HEK293 (cell line): ENCODE measurements around the gene DLL4.

Experiments
- CTCF ChIA-PET: fragments of 350-600 bp; formaldehyde crosslinking; extraction: SDS; loops from one replicate; lab custom pipeline; 2021; ENCODE audit warnings: antibody characterized with exemption; lab: Yijun Ruan, JAX
- POLR2A ChIA-PET: fragments of 300-600 bp; formaldehyde crosslinking; extraction: SDS; loops from one replicate; lab custom pipeline; 2020; ENCODE audit warnings: antibody characterized with exemption, inconsistent platforms; lab: Yijun Ruan, JAX
- H3K27ac ChIP-seq: fragments of 200-500 bp; sonication (Bioruptor generic); 2 replicates; pipeline ENCODE4 v1.5.1; 2014; ENCODE audit warnings: low read depth, low read length, control low read depth, inconsistent platforms; ENCODE audit errors: extremely low read depth
- H3K36me3 ChIP-seq, 2 experiments: fragments of 200-500 bp in 1 of 2; sonication (Bioruptor generic) in 1 of 2; 1 replicate in 1 of 2; 2 replicates in 1 of 2; pipeline ENCODE4 v1.5.1; 2014 to 2017; ENCODE audit warnings: inconsistent platforms in 2 of 2, low read length in 2 of 2; ENCODE audit not compliant: control insufficient read depth in 2 of 2, insufficient read depth in 1 of 2
- H3K4me1 ChIP-seq: fragments of 200-500 bp; sonication (Bioruptor generic); 2 replicates; pipeline ENCODE4 v1.5.1; 2014; ENCODE audit warnings: mild to moderate bottlenecking, low read length, inconsistent platforms; ENCODE audit not compliant: control insufficient read depth, insufficient read depth
- H3K4me3 ChIP-seq: 2 replicates; pipeline ENCODE4 v1.5.1; 2011; ENCODE audit warnings: low read depth, mild to moderate bottlenecking, control low read depth, low read length, moderate library complexity
- H3K9me3 ChIP-seq: fragments of 200-500 bp; sonication (Bioruptor generic); 2 replicates; pipeline ENCODE4 v1.5.1; 2014; ENCODE audit warnings: low read depth, low read length, inconsistent platforms; ENCODE audit not compliant: control insufficient read depth, insufficient read depth
- BCL11A ChIP-seq: fragments of 450-650 bp; formaldehyde crosslinking; IDR thresholded peaks from 2 replicates; pipeline ENCODE4 v1.5.1; 2016; ENCODE audit warnings: low read depth, missing biosample characterization, missing genetic modification characterization
- EGR2 ChIP-seq: fragments of 450-650 bp; formaldehyde crosslinking; IDR thresholded peaks from 2 replicates; pipeline ENCODE4 v1.5.1; 2016; ENCODE audit warnings: low read depth, missing biosample characterization, missing genetic modification characterization
- GLIS1 ChIP-seq: fragments of 450-650 bp; formaldehyde crosslinking; IDR thresholded peaks from 2 replicates; pipeline ENCODE4 v1.5.1; 2016; ENCODE audit warnings: missing biosample characterization, missing genetic modification characterization
- SCRT1 ChIP-seq: fragments of 450-650 bp; formaldehyde crosslinking; IDR thresholded peaks from 2 replicates; pipeline ENCODE4 v1.5.1; 2016; ENCODE audit warnings: missing biosample characterization, missing genetic modification characterization, borderline replicate concordance
- ZBTB17 ChIP-seq: fragments of 450-650 bp; formaldehyde crosslinking; IDR thresholded peaks from 2 replicates; pipeline ENCODE4 v1.5.1; 2016; ENCODE audit warnings: missing biosample characterization, missing genetic modification characterization
- ZBTB20 ChIP-seq: fragments of 450-650 bp; formaldehyde crosslinking; IDR thresholded peaks from 2 replicates; pipeline ENCODE4 v1.5.1; 2016; ENCODE audit warnings: missing biosample characterization, missing genetic modification characterization
- ZBTB8A ChIP-seq: fragments of 450-650 bp; formaldehyde crosslinking; IDR thresholded peaks from 2 replicates; pipeline ENCODE4 v1.5.1; 2016; ENCODE audit warnings: missing biosample characterization, missing genetic modification characterization
- ZIC2 ChIP-seq: fragments of 450-650 bp; formaldehyde crosslinking; IDR thresholded peaks from 2 replicates; pipeline ENCODE4 v1.5.1; 2016; ENCODE audit warnings: missing biosample characterization, missing genetic modification characterization
- ZNF138 ChIP-seq: fragments of 450-650 bp; formaldehyde crosslinking; IDR thresholded peaks from 2 replicates; pipeline ENCODE4 v1.5.1; 2016; ENCODE audit warnings: missing biosample characterization, missing genetic modification characterization, borderline replicate concordance
- ZNF155 ChIP-seq: fragments of 450-650 bp; formaldehyde crosslinking; IDR thresholded peaks from 2 replicates; pipeline ENCODE4 v1.5.1; 2016; ENCODE audit warnings: missing biosample characterization, missing genetic modification characterization
- ZNF2 ChIP-seq: fragments of 450-650 bp; formaldehyde crosslinking; IDR thresholded peaks from 2 replicates; pipeline ENCODE4 v1.5.1; 2016; ENCODE audit warnings: missing biosample characterization, missing genetic modification characterization
- ZNF239 ChIP-seq: fragments of 450-650 bp; formaldehyde crosslinking; IDR thresholded peaks from 2 replicates; pipeline ENCODE4 v1.5.1; 2016; ENCODE audit warnings: missing biosample characterization, missing genetic modification characterization
- ZNF366 ChIP-seq: fragments of 450-650 bp; formaldehyde crosslinking; conservative IDR thresholded peaks from 2 replicates; pipeline ENCODE4 v1.5.1; 2016; ENCODE audit warnings: missing biosample characterization, missing genetic modification characterization
- ZNF391 ChIP-seq: fragments of 450-650 bp; formaldehyde crosslinking; IDR thresholded peaks from 2 replicates; pipeline ENCODE4 v1.5.1; 2016; ENCODE audit warnings: low read depth, missing biosample characterization, missing genetic modification characterization, borderline replicate concordance
- ZNF707 ChIP-seq: fragments of 450-650 bp; formaldehyde crosslinking; IDR thresholded peaks from 2 replicates; pipeline ENCODE4 v1.5.1; 2016; ENCODE audit warnings: missing biosample characterization, missing genetic modification characterization
- ZNF747 ChIP-seq: fragments of 450-650 bp; formaldehyde crosslinking; IDR thresholded peaks from 2 replicates; pipeline ENCODE4 v1.5.1; 2016; ENCODE audit warnings: missing biosample characterization, missing genetic modification characterization
- ZNF843 ChIP-seq: fragments of 450-650 bp; formaldehyde crosslinking; IDR thresholded peaks from 2 replicates; pipeline ENCODE4 v1.5.1; 2016; ENCODE audit warnings: missing biosample characterization, missing genetic modification characterization
- TF ChIP-seq, protein P1 (sequence below): fragments of 450-650 bp; formaldehyde crosslinking; IDR thresholded peaks from 2 replicates; pipeline ENCODE4 v1.5.1; 2016; ENCODE audit warnings: missing biosample characterization, missing genetic modification characterization
- TF ChIP-seq, protein P2 (sequence below): fragments of 450-650 bp; formaldehyde crosslinking; IDR thresholded peaks from 2 replicates; pipeline ENCODE4 v1.5.1; 2017; ENCODE audit warnings: missing biosample characterization, missing genetic modification characterization
- TF ChIP-seq, protein P3 (sequence below): fragments of 450-650 bp; formaldehyde crosslinking; IDR thresholded peaks from 2 replicates; pipeline ENCODE4 v1.5.1; 2016; ENCODE audit warnings: missing biosample characterization, missing genetic modification characterization, low read depth

Gene DLL4

DNA sequence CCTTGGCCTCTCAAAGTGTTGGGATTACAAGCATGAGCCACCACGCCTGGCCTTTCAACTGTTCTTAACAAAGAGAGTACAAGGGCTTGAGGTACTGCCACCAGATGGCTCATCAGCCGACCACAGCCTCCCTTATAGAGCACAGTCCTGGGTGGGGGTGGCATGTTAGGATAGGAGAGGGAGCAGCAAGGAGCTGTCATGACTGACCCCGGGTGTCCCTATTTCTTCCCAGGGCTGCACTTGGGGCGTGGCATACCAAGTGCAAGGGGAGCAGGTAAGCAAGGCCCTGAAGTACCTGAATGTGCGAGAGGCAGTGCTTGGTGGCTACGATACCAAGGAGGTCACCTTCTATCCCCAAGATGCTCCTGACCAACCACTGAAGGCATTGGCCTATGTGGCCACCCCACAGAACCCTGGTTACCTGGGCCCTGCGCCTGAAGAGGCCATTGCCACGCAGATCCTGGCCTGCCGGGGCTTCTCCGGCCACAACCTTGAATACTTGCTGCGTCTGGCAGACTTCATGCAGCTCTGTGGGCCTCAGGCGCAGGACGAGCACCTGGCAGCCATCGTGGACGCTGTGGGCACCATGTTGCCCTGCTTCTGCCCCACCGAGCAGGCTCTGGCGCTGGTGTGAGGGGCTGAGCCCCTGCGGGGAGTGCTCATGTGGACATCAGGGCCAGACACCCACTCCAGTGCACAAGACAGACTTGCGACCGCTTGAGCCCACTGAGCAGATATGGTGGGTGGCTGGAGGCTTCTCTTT, 26.2 kb downstream of the DLL4 start (continued):
- TF ChIP-seq, protein P1, sequence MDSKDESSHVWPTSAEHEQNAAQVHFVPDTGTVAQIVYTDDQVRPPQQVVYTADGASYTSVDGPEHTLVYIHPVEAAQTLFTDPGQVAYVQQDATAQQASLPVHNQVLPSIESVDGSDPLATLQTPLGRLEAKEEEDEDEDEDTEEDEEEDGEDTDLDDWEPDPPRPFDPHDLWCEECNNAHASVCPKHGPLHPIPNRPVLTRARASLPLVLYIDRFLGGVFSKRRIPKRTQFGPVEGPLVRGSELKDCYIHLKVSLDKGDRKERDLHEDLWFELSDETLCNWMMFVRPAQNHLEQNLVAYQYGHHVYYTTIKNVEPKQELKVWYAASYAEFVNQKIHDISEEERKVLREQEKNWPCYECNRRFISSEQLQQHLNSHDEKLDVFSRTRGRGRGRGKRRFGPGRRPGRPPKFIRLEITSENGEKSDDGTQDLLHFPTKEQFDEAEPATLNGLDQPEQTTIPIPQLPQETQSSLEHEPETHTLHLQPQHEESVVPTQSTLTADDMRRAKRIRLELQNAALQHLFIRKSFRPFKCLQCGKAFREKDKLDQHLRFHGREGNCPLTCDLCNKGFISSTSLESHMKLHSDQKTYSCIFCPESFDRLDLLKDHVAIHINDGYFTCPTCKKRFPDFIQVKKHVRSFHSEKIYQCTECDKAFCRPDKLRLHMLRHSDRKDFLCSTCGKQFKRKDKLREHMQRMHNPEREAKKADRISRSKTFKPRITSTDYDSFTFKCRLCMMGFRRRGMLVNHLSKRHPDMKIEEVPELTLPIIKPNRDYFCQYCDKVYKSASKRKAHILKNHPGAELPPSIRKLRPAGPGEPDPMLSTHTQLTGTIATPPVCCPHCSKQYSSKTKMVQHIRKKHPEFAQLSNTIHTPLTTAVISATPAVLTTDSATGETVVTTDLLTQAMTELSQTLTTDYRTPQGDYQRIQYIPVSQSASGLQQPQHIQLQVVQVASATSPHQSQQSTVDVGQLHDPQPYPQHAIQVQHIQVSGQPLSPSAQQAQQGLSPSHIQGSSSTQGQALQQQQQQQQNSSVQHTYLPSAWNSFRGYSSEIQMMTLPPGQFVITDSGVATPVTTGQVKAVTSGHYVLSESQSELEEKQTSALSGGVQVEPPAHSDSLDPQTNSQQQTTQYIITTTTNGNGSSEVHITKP (tag by site-specific recombination) = no peak

DNA sequence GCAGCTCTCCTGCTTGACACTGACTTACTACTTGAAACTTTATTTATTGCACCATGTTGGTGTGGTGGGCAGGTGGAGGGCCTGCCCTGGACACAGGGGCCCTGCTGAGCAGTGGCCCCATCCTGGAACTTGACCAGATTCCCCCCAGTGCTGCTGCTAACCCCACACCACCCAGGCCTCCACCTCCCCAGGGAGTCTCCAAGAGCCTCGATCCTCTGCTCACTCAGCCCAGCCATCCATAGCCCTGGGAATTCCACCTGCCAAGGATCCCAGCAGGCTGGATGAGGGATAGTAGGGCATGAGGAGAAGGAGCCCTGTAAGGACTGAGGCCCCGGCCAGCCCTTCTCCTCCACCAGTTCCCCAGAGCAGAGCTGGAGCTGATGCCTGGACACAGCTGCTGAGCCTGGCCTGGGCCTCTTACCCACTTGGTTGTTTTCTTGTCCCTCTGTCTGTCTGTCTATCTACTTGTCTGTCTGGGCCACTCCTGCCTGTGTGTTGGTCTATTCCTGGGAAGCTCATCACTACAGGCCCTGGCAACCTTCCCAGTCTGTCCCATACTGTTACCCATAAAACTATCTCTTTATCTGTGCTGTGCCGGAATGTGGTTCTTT, 26.9 kb downstream of the DLL4 start:
- TF ChIP-seq, protein P1 (tag by site-specific recombination) = peak; percentile 74
- TF ChIP-seq ZIC2 (tag by site-specific recombination) (peak; percentile 85), ZBTB20 (tag by site-specific recombination) (0 out of 2 replicates have a peak, but pooled peaks have one; percentile 19), GLIS1 (tag by site-specific recombination) (0 out of 2 replicates have a peak, but pooled peaks have one; percentile 14), ZBTB8A (tag by site-specific recombination) (peak; percentile 32; the same call in 1 of the 2 replicates), ZNF239 (tag by site-specific recombination) (no peak), ZBTB17 (0 out of 2 replicates have a peak, but pooled peaks have one; percentile 28)
- TF ChIP-seq, protein P2, sequence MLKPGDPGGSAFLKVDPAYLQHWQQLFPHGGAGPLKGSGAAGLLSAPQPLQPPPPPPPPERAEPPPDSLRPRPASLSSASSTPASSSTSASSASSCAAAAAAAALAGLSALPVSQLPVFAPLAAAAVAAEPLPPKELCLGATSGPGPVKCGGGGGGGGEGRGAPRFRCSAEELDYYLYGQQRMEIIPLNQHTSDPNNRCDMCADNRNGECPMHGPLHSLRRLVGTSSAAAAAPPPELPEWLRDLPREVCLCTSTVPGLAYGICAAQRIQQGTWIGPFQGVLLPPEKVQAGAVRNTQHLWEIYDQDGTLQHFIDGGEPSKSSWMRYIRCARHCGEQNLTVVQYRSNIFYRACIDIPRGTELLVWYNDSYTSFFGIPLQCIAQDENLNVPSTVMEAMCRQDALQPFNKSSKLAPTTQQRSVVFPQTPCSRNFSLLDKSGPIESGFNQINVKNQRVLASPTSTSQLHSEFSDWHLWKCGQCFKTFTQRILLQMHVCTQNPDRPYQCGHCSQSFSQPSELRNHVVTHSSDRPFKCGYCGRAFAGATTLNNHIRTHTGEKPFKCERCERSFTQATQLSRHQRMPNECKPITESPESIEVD (tag by site-specific recombination) = no peak
- H3K4me1 ChIP-seq = peaks cover 5% of the 10 kb centered on the region; the same call in 1 of the 2 replicates
- H3K36me3 ChIP-seq = peaks cover 0 to 6% of the 10 kb centered on the region in 2 experiments; a peak in 1 of 3 replicates
- H3K9me3 ChIP-seq = no peaks in the 10 kb centered on the region
- ChIA-PET CTCF (interaction anchor here (0.6 to 2.1 kb wide), 5 partner anchors 14 to 64 kb away, joined by 3 to 8 read pairs (median 4); no protein-coding TSS in a partner anchor), POLR2A (interaction anchor here (5.0 kb wide), 1 partner anchor 15 kb away, joined by 64 read pairs; no protein-coding TSS in a partner anchor)
- H3K27ac ChIP-seq = no peak overlapping the region
- H3K4me3 ChIP-seq = no peak overlapping the region

DNA sequence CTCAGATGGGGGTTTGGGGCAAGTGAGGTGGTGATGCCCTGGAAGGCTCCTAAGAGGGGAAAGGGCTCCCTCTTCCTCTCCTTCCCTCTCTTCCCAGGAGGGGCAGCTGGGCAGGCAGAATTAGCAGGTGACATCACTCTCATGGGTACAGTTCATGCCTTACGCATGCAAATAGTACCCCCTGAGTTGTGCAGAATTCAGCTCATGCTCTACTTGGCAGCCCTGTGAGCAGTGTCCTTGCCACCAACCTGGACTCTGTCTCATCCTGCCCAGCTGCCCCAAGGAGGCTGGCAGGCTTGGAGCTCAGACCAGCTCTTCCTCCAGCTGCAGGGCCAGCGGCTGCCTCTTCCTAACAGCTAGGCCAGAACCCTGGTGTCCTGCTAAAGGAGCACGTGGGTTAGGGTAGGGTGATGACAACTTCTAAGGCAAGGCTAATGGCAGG, 27.4 kb downstream of the DLL4 start:
- no peaks in the 10 kb centered on the region for H3K9me3 ChIP-seq
- peaks cover 0 to 6% of the 10 kb centered on the region in 2 experiments; a peak in 1 of 3 replicates for H3K36me3 ChIP-seq
- H3K4me3 ChIP-seq = no peak overlapping the region
- no peak overlapping the region for H3K27ac ChIP-seq
- peaks cover 5% of the 10 kb centered on the region; the same call in 1 of the 2 replicates for H3K4me1 ChIP-seq
- ChIA-PET CTCF (interaction anchor here (0.6 to 2.1 kb wide), 4 partner anchors 15 to 64 kb away, joined by 3 to 8 read pairs (median 4); no protein-coding TSS in a partner anchor), POLR2A (interaction anchor here (5.0 kb wide), 1 partner anchor 16 kb away, joined by 64 read pairs; no protein-coding TSS in a partner anchor)
- TF ChIP-seq EGR2 (tag by site-specific recombination) = no peak
- TF ChIP-seq ZNF843 = no peak
- 0 out of 2 replicates have a peak, but pooled peaks have one; percentile 12 for TF ChIP-seq ZNF366 (tag by site-specific recombination)
- no peak for TF ChIP-seq ZNF155 (tag by site-specific recombination)
- no peak for TF ChIP-seq BCL11A
- TF ChIP-seq SCRT1 (tag by site-specific recombination) = no peak
- TF ChIP-seq, protein P3, sequence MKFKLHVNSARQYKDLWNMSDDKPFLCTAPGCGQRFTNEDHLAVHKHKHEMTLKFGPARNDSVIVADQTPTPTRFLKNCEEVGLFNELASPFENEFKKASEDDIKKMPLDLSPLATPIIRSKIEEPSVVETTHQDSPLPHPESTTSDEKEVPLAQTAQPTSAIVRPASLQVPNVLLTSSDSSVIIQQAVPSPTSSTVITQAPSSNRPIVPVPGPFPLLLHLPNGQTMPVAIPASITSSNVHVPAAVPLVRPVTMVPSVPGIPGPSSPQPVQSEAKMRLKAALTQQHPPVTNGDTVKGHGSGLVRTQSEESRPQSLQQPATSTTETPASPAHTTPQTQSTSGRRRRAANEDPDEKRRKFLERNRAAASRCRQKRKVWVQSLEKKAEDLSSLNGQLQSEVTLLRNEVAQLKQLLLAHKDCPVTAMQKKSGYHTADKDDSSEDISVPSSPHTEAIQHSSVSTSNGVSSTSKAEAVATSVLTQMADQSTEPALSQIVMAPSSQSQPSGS (tag by site-specific recombination) = no peak
- no peak for TF ChIP-seq ZNF391 (tag by site-specific recombination)
- no peak for TF ChIP-seq ZNF747 (tag by site-specific recombination)
- TF ChIP-seq ZNF138 (tag by site-specific recombination) = no peak
- TF ChIP-seq ZNF707 (tag by site-specific recombination) = no peak
- no peak for TF ChIP-seq ZNF2 (tag by site-specific recombination)
